SK-N-SH (cell line): ENCODE measurements around the gene ARHGDIG.

Experiments
- TAF1 ChIP-seq: IDR thresholded peaks from 2 replicates; pipeline ENCODE4 v1.6.1; 2012; ENCODE audit warnings: low read depth, mild to moderate bottlenecking, low read length, moderate library complexity, borderline replicate concordance
- TF ChIP-seq, protein P1 (sequence below): IDR thresholded peaks from 2 replicates; pipeline ENCODE4 v1.4.0; 2012; ENCODE audit warnings: low read depth
- TF ChIP-seq, protein P2 (sequence below): fragments of 200-600 bp; sonication (generic); IDR thresholded peaks from 2 replicates; pipeline ENCODE4 v1.6.1; 2017; ENCODE audit warnings: antibody characterized with exemption, mild to moderate bottlenecking, moderate library complexity

DNA sequence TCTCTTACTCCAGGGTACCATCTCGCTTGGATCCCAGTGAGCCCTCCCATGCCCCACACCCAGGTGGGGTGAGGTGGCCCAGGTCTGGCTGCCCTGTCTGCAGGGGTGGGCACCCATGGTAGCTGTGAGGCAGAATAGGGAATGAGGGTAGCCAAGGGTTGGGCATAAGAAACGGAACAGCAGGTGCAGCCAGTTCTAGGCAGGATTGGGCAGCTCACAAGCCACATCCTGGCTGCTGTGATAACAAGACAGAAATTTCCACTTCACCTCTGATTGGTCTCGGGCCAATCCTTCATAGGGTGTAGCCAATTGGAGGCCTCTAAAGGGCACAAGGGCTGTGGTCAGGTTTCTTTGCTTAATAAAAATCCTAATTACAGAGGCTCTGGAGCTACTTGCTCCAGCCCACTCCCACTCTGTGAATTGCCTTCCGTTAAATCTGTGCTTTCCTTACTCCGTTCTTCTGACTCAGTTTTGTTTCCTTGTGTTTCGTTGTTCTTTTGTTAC is 1.5 kb upstream of the ARHGDIG start:
- TF ChIP-seq, protein P1, sequence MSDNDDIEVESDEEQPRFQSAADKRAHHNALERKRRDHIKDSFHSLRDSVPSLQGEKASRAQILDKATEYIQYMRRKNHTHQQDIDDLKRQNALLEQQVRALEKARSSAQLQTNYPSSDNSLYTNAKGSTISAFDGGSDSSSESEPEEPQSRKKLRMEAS: no peak
- TF ChIP-seq, protein P2, sequence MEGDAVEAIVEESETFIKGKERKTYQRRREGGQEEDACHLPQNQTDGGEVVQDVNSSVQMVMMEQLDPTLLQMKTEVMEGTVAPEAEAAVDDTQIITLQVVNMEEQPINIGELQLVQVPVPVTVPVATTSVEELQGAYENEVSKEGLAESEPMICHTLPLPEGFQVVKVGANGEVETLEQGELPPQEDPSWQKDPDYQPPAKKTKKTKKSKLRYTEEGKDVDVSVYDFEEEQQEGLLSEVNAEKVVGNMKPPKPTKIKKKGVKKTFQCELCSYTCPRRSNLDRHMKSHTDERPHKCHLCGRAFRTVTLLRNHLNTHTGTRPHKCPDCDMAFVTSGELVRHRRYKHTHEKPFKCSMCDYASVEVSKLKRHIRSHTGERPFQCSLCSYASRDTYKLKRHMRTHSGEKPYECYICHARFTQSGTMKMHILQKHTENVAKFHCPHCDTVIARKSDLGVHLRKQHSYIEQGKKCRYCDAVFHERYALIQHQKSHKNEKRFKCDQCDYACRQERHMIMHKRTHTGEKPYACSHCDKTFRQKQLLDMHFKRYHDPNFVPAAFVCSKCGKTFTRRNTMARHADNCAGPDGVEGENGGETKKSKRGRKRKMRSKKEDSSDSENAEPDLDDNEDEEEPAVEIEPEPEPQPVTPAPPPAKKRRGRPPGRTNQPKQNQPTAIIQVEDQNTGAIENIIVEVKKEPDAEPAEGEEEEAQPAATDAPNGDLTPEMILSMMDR: no peak
- TF ChIP-seq TAF1: no peak
